A673 (cell line): ENCODE results near the gene PTPN14.

ENCODE experiments used
- CTCF ChIP-seq: fragments of 300-800, 200-600 bp; sonication (generic); conservative IDR thresholded peaks from 2 replicates; pipeline ENCODE4 v1.5.1; 2017; ENCODE audit warnings: low read depth, mild to moderate bottlenecking, antibody characterized with exemption, low read length, moderate library complexity, mixed read lengths
- EZH2 ChIP-seq: fragments of 200-600 bp; sonication (generic); IDR thresholded peaks from 2 replicates; pipeline ENCODE4 v1.6.1; 2017; ENCODE audit warnings: borderline replicate concordance, low read depth, mild to moderate bottlenecking, mixed read lengths, antibody characterized with exemption, low read length; ENCODE audit not compliant: poor library complexity, severe bottlenecking

GRCh38 chr1:214571281-214571680, 19.9 kb upstream of the PTPN14 start:
- TF ChIP-seq CTCF (no peak), EZH2 (no peak)
